Activated CD8-positive, alpha-beta memory T cell treated with anti-CD3 and anti-CD28 coated beads for 4 hours (primary cell): ENCODE data around the gene DDIT3.
A peak's percentile ranks its signal among the peaks of the same experiment; 100 is the strongest.

Experiments used
- DNase-seq, 2 donors: peaks; one replicate each; pipeline ENCODE4 v3.0.0-alpha.2; 2020; ENCODE audit warnings: low read depth in 2 of 2

DDIT3 gene

GRCh38 chr12:57547288-57548012, 27.1 kb upstream of the DDIT3 start:
- no peak for DNase-seq

GRCh38 chr12:57546438-57547287, 26.3 kb upstream of the DDIT3 start, which contains the start of gene DCTN2:
Gene DCTN2 (minus strand): TSS chr12:57547192. CDS start chr12:57547063, 129 bp downstream.
- peak; percentile 80 to 88 for DNase-seq

GRCh38 chr12:57545809-57546437, 25.6 kb upstream of the DDIT3 start:
- DNase-seq, result no peak

- DNase-seq, result no peak
Observed at GRCh38 chr12:57543581-57543980, 23.3 kb upstream of the DDIT3 start.

GRCh38 chr12:57541717-57542116, 21.4 kb upstream of the DDIT3 start:
- no peak for DNase-seq

- no peak for DNase-seq
Observed at GRCh38 chr12:57541001-57541400, 20.7 kb upstream of the DDIT3 start.

GRCh38 chr12:57539134-57539768, 18.9 kb upstream of the DDIT3 start:
- DNase-seq, result no peak

- no peak for DNase-seq
Observed at GRCh38 chr12:57536597-57536942, 16.3 kb upstream of the DDIT3 start.

GRCh38 chr12:57535764-57536596, 15.7 kb upstream of the DDIT3 start:
- no peak for DNase-seq

GRCh38 chr12:57534991-57535543, 14.8 kb upstream of the DDIT3 start:
- no peak for DNase-seq

GRCh38 chr12:57534250-57534649, 13.9 kb upstream of the DDIT3 start:
- DNase-seq, result no peak

GRCh38 chr12:57533108-57533507, 12.8 kb upstream of the DDIT3 start:
- no peak for DNase-seq

GRCh38 chr12:57531836-57532235, 11.5 kb upstream of the DDIT3 start:
- DNase-seq, result no peak

GRCh38 chr12:57530396-57531142, 10.3 kb upstream of the DDIT3 start:
- no peak for DNase-seq

GRCh38 chr12:57529831-57530230, 9.5 kb upstream of the DDIT3 start:
- no peak for DNase-seq

- DNase-seq, result no peak
Observed at GRCh38 chr12:57528831-57529555, 8.7 kb upstream of the DDIT3 start.

GRCh38 chr12:57528176-57528575, 7.9 kb upstream of the DDIT3 start:
- no peak for DNase-seq

GRCh38 chr12:57527184-57527583, 6.9 kb upstream of the DDIT3 start:
- DNase-seq, result no peak

GRCh38 chr12:57526477-57527126, 6.3 kb upstream of the DDIT3 start:
- DNase-seq, result no peak
